Activated naive CD4-positive, alpha-beta T cell treated with anti-CD3 and anti-CD28 coated beads, Interleukin-2, amount 10 ng/mL, durations not matched to agents 7 days and 5 days (primary cell): Measurements from ENCODE around the gene OXSR1.
A peak's percentile ranks its signal among the peaks of the same experiment; 100 is the strongest.

Experiments
- CTCF ChIA-PET: fragments of 350-600 bp; sonication (Branson Sonifier 250); formaldehyde crosslinking; loops from one replicate; lab custom pipeline; 2021; ENCODE audit warnings: antibody characterized with exemption; lab: Charles Lee
- DNase-seq: peaks from one replicate; pipeline ENCODE4 v3.0.0-alpha.2; 2020
- H3K27ac Mint-ChIP-seq: one replicate; pipeline ENCODE4 v1.8.0; 2021; ENCODE audit warnings: mild to moderate bottlenecking, moderate library complexity, mixed read lengths
- H3K27me3 Mint-ChIP-seq: one replicate; pipeline ENCODE4 v1.8.0; 2021; ENCODE audit warnings: mild to moderate bottlenecking, mixed read lengths
- H3K36me3 Mint-ChIP-seq: one replicate; pipeline ENCODE4 v1.8.0; 2021; ENCODE audit warnings: mixed read lengths
- H3K4me1 Mint-ChIP-seq: one replicate; pipeline ENCODE4 v1.8.0; 2021; ENCODE audit warnings: mixed read lengths
- H3K4me3 Mint-ChIP-seq: one replicate; pipeline ENCODE4 v1.8.0; 2021; ENCODE audit warnings: mild to moderate bottlenecking, moderate library complexity, mixed read lengths
- H3K9me3 Mint-ChIP-seq: one replicate; pipeline ENCODE4 v1.8.0; 2021; ENCODE audit warnings: mixed read lengths

The OXSR1 gene

GRCh38 chr3:38253704-38254103 is 88.4 kb downstream of the OXSR1 start:
- CTCF ChIA-PET = interaction anchor here (1.6 kb wide), 1 partner anchor 93 kb away, joined by 4 read pairs; the partner anchor contains the start of gene XYLB
- no peaks in the 10 kb centered on the region for H3K9me3 Mint-ChIP-seq
- no peaks in the 10 kb centered on the region for H3K4me1 Mint-ChIP-seq
- no peak overlapping the region for H3K27ac Mint-ChIP-seq
- DNase-seq = no peak
- H3K27me3 Mint-ChIP-seq = no peaks in the 10 kb centered on the region
- H3K4me3 Mint-ChIP-seq = no peak overlapping the region
- peaks cover 56% of the 10 kb centered on the region for H3K36me3 Mint-ChIP-seq

- DNase-seq = no peak
- peaks cover 48% of the 10 kb centered on the region for H3K36me3 Mint-ChIP-seq
- peaks cover 4% of the 10 kb centered on the region for H3K4me1 Mint-ChIP-seq
- no peaks in the 10 kb centered on the region for H3K27me3 Mint-ChIP-seq
- H3K9me3 Mint-ChIP-seq = no peaks in the 10 kb centered on the region
- no peak overlapping the region for H3K27ac Mint-ChIP-seq
- no peak overlapping the region for H3K4me3 Mint-ChIP-seq
- CTCF ChIA-PET = no interaction called here
Measured at GRCh38 chr3:38254872-38255271, 89.5 kb downstream of the OXSR1 start.

GRCh38 chr3:38255627-38256026 is 90.3 kb downstream of the OXSR1 start:
- peaks cover 9% of the 10 kb centered on the region for H3K4me1 Mint-ChIP-seq
- H3K27me3 Mint-ChIP-seq = no peaks in the 10 kb centered on the region
- H3K36me3 Mint-ChIP-seq = peaks cover 47% of the 10 kb centered on the region
- no peak overlapping the region for H3K4me3 Mint-ChIP-seq
- no peak for DNase-seq
- no peak overlapping the region for H3K27ac Mint-ChIP-seq
- H3K9me3 Mint-ChIP-seq = no peaks in the 10 kb centered on the region
- CTCF ChIA-PET = no interaction called here

GRCh38 chr3:38257583-38257982 is 92.2 kb downstream of the OXSR1 start:
- DNase-seq = no peak
- no peaks in the 10 kb centered on the region for H3K27me3 Mint-ChIP-seq

GRCh38 chr3:38260474-38260873 is 95.1 kb downstream of the OXSR1 start:
- H3K36me3 Mint-ChIP-seq = peaks cover 7% of the 10 kb centered on the region
- CTCF ChIA-PET = interaction anchor here (0.9 kb wide), 1 partner anchor 10 kb away, joined by 3 read pairs; no protein-coding TSS in a partner anchor
- H3K4me1 Mint-ChIP-seq = peaks cover 9% of the 10 kb centered on the region
- H3K27me3 Mint-ChIP-seq = no peaks in the 10 kb centered on the region
- no peak overlapping the region for H3K4me3 Mint-ChIP-seq
- no peak for DNase-seq
- H3K27ac Mint-ChIP-seq = no peak overlapping the region
- no peaks in the 10 kb centered on the region for H3K9me3 Mint-ChIP-seq

More at GRCh38 chr3:38257583-38257982, 92.2 kb downstream of the OXSR1 start:
- no peak overlapping the region for H3K4me3 Mint-ChIP-seq
- peaks cover 33% of the 10 kb centered on the region for H3K36me3 Mint-ChIP-seq
- H3K9me3 Mint-ChIP-seq = no peaks in the 10 kb centered on the region
- peaks cover 9% of the 10 kb centered on the region for H3K4me1 Mint-ChIP-seq
- no peak overlapping the region for H3K27ac Mint-ChIP-seq
- CTCF ChIA-PET = no interaction called here

- no peak overlapping the region for H3K27ac Mint-ChIP-seq
- no peaks in the 10 kb centered on the region for H3K27me3 Mint-ChIP-seq
- CTCF ChIA-PET = interaction anchor here (1.2 kb wide), 1 partner anchor 147 kb away, joined by 3 read pairs; no protein-coding TSS in a partner anchor
- H3K4me1 Mint-ChIP-seq = peaks cover 25% of the 10 kb centered on the region
- H3K4me3 Mint-ChIP-seq = no peak overlapping the region
- H3K36me3 Mint-ChIP-seq = peaks cover 1% of the 10 kb centered on the region
- no peak for DNase-seq
- no peaks in the 10 kb centered on the region for H3K9me3 Mint-ChIP-seq
Measured at GRCh38 chr3:38264353-38264771, 99.0 kb downstream of the OXSR1 start.

- H3K36me3 Mint-ChIP-seq = peaks cover 1% of the 10 kb centered on the region
- CTCF ChIA-PET = interaction anchor here (1.2 kb wide), 1 partner anchor 147 kb away, joined by 3 read pairs; no protein-coding TSS in a partner anchor
- no peak for DNase-seq
- no peaks in the 10 kb centered on the region for H3K9me3 Mint-ChIP-seq
- H3K4me3 Mint-ChIP-seq = no peak overlapping the region
- no peaks in the 10 kb centered on the region for H3K27me3 Mint-ChIP-seq
- peak overlapping the region; percentile 14 for H3K27ac Mint-ChIP-seq
- H3K4me1 Mint-ChIP-seq = peaks cover 22% of the 10 kb centered on the region
Measured at GRCh38 chr3:38264779-38265178, 99.4 kb downstream of the OXSR1 start.

GRCh38 chr3:38265604-38266307 is 100.4 kb downstream of the OXSR1 start, which contains the start of gene SLC22A13:
TSS of gene SLC22A13 (plus strand) at chr3:38265812. CDS start at chr3:38265861, 49 bp downstream.
- H3K4me1 Mint-ChIP-seq = peaks cover 17% of the 10 kb centered on the region
- CTCF ChIA-PET = interaction anchor here (1.2 kb wide), 1 partner anchor 148 kb away, joined by 3 read pairs; no protein-coding TSS in a partner anchor
- H3K27ac Mint-ChIP-seq = peak within 1 kb of the TSS; percentile 14
- peaks cover 1% of the 10 kb centered on the region for H3K36me3 Mint-ChIP-seq
- no peak within 1 kb of the TSS for H3K4me3 Mint-ChIP-seq
- DNase-seq = no peak
- H3K27me3 Mint-ChIP-seq = no peaks in the 10 kb centered on the region
- no peaks in the 10 kb centered on the region for H3K9me3 Mint-ChIP-seq

- CTCF ChIA-PET = no interaction called here
- no peak for DNase-seq
- Mint-ChIP-seq H3K9me3 (no peaks in the 10 kb centered on the region), H3K36me3 (no peaks in the 10 kb centered on the region), H3K4me3 (no peak overlapping the region), H3K4me1 (peaks cover 17% of the 10 kb centered on the region), H3K27me3 (no peaks in the 10 kb centered on the region), H3K27ac (no peak overlapping the region)
Measured at GRCh38 chr3:38266810-38267209, 101.5 kb downstream of the OXSR1 start.

- Mint-ChIP-seq H3K27me3 (no peaks in the 10 kb centered on the region), H3K4me3 (no peak overlapping the region)
- CTCF ChIA-PET = no interaction called here
Measured at GRCh38 chr3:38267662-38268061, 102.3 kb downstream of the OXSR1 start.

GRCh38 chr3:38268087-38268486 is 102.8 kb downstream of the OXSR1 start:
- DNase-seq = no peak
- H3K4me3 Mint-ChIP-seq = no peak overlapping the region
- CTCF ChIA-PET = no interaction called here
- H3K27me3 Mint-ChIP-seq = no peaks in the 10 kb centered on the region
- peaks cover 17% of the 10 kb centered on the region for H3K4me1 Mint-ChIP-seq
- peak overlapping the region; percentile 12 for H3K27ac Mint-ChIP-seq
- no peaks in the 10 kb centered on the region for H3K9me3 Mint-ChIP-seq
- H3K36me3 Mint-ChIP-seq = no peaks in the 10 kb centered on the region

More at GRCh38 chr3:38267662-38268061, 102.3 kb downstream of the OXSR1 start:
- no peaks in the 10 kb centered on the region for H3K36me3 Mint-ChIP-seq
- peaks cover 17% of the 10 kb centered on the region for H3K4me1 Mint-ChIP-seq
- H3K27ac Mint-ChIP-seq = peak overlapping the region; percentile 12
- H3K9me3 Mint-ChIP-seq = no peaks in the 10 kb centered on the region
- no peak for DNase-seq

GRCh38 chr3:38268522-38268921 is 103.2 kb downstream of the OXSR1 start:
- CTCF ChIA-PET = no interaction called here
- no peaks in the 10 kb centered on the region for H3K27me3 Mint-ChIP-seq

GRCh38 chr3:38270606-38271005 is 105.3 kb downstream of the OXSR1 start:
- CTCF ChIA-PET = interaction anchor here (0.8 kb wide), 1 partner anchor 11 kb away, joined by 3 read pairs; no protein-coding TSS in a partner anchor
- Mint-ChIP-seq H3K27me3 (no peaks in the 10 kb centered on the region), H3K27ac (no peak overlapping the region), H3K36me3 (no peaks in the 10 kb centered on the region), H3K4me3 (no peak overlapping the region), H3K4me1 (peaks cover 17% of the 10 kb centered on the region), H3K9me3 (no peaks in the 10 kb centered on the region)
- no peak for DNase-seq

More at GRCh38 chr3:38268522-38268921, 103.2 kb downstream of the OXSR1 start:
- no peak for DNase-seq
- H3K27ac Mint-ChIP-seq = no peak overlapping the region
- H3K4me1 Mint-ChIP-seq = peaks cover 17% of the 10 kb centered on the region
- no peaks in the 10 kb centered on the region for H3K9me3 Mint-ChIP-seq
- H3K36me3 Mint-ChIP-seq = no peaks in the 10 kb centered on the region
- no peak overlapping the region for H3K4me3 Mint-ChIP-seq

- no peak overlapping the region for H3K4me3 Mint-ChIP-seq
- no peaks in the 10 kb centered on the region for H3K9me3 Mint-ChIP-seq
- no peaks in the 10 kb centered on the region for H3K27me3 Mint-ChIP-seq
- H3K4me1 Mint-ChIP-seq = peaks cover 17% of the 10 kb centered on the region
- H3K36me3 Mint-ChIP-seq = no peaks in the 10 kb centered on the region
- CTCF ChIA-PET = no interaction called here
- DNase-seq = no peak
- no peak overlapping the region for H3K27ac Mint-ChIP-seq
Measured at GRCh38 chr3:38271553-38271952, 106.2 kb downstream of the OXSR1 start.
